Stimulated activated CD4-positive, alpha-beta T cell treated with anti-CD3 and anti-CD28 coated beads, Interleukin-4, amount 100 ng/mL, for 24 hours (primary cell): Measurements from ENCODE around the gene PPP1R9A.

Source experiments
- DNase-seq: peaks from one replicate; pipeline ENCODE4 v3.0.0-alpha.2; 2020

PPP1R9A gene

GRCh38 chr7:95209276-95209675, 301.9 kb downstream of the PPP1R9A start:
- DNase-seq, result no peak

GRCh38 chr7:95209788-95210187, 302.4 kb downstream of the PPP1R9A start:
- no peak for DNase-seq

DNA sequence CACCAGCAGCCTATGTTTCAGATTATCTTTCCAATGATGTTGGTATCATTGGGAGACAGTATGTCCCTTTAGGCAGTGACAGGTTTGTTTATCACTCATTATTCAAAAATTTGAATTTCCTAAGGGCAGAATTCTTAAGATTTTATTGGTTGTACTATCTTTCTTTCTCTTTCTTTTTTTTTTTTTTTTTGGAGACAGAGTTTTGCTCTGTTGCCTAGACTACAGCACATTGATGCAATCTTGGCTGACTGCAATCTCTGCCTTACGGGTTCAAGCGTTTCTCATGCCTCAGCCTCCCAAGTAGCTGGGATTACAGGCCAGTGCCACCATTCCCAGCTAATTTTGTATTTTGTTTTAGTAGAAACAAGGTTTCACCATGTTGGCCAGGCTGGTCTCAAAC, 305.8 kb downstream of the PPP1R9A start:
- no peak for DNase-seq

- DNase-seq, result no peak
These were observed 306.6 kb downstream of the PPP1R9A start for GRCh38 chr7:95213809-95214492.

GRCh38 chr7:95219721-95220120, 312.3 kb downstream of the PPP1R9A start:
- DNase-seq, result no peak

DNA sequence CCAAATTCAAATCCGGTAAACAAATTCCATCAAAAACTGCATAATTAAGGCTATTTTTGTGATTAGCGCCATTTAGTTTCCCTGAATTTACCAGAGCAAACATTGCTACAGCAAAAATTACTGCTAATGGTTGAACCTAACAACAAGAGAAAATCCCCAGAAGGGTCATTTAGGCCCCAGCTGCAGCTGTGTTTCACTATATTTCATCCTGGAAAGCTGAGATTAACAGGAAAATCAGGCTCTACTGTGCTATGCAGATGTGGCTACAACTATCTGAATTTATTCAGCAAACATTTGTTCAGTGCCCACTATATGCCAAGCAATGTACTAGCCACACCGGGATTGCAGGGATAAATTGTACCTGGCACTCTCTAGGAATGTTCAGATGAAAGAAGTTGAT, 312.9 kb downstream of the PPP1R9A start:
- no peak for DNase-seq

DNA sequence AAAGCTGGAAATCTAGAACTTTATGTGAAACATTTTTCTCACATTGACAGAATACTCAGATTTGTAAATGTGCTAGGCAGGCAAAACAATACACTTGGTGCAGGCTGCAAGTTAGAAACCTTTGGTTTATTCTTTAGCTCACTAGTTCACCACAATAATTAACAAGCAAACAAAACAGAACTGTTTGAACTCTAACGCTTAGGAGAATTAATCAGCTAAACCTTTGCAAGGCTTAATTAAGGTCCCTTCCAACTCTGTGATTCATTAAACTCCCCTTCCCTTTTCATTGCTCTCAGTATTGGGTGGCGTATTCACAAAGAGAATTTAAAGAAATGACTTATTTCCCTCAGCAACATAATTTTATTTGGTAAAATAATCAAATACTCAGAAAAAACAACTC, 317.9 kb downstream of the PPP1R9A start:
- no peak for DNase-seq

- no peak for DNase-seq
These were observed 321.9 kb downstream of the PPP1R9A start for GRCh38 chr7:95229301-95229700.

- DNase-seq, result no peak
These were observed 331.0 kb downstream of the PPP1R9A start for GRCh38 chr7:95238252-95238943.

GRCh38 chr7:95240921-95241320, 333.5 kb downstream of the PPP1R9A start:
- DNase-seq, result no peak

DNA sequence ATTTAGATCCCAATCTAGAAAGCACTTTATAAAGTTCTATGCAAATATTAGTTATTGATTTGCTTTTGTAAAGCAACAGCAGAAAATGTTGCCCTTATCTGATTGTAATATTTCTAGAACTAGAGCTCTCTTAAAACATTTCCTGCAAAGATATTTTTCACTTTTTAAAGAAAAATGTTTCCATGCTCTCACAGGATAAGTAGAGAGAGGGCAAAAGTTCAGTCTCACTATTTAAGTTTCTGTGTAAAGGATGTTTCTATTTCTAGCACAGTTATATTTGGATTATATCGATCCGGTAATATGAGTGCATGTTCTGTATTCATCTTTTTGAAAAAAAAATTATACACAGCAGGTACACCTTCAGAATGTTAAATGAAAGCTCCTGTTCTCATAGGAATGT, 334.9 kb downstream of the PPP1R9A start:
- no peak for DNase-seq

GRCh38 chr7:95244616-95245015, 337.2 kb downstream of the PPP1R9A start:
- DNase-seq, result no peak

DNA sequence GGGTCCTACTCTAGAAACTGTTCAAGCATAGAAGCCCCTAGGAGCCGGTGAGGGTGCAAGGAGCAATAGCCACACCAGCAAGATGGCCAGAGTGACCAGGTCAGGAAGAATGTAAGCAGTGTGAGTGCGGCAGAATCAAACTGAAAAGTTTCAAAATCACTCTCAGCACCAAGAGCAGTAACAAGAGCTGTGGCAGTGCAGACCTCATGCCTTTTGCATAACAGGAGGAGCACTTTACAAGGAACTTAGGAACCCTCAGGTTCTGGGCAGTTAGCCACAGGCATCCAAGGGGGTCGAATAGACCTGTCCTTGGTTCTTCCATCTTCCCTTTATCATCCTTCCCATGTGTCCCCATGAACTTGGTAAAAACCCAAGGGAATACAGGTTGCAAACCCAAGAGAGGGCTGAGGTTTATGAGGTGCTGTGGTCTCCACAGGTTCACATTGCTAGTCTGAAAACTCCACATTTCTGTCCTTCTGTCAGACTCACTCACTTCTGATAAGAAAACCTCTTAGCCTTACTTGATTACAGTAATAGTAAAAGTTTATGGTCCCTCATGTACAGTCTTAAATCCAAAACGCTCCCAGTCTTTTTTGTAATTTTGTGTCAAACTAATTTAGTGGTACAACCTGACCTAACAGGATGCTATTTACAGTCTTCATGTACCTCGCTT, 338.6 kb downstream of the PPP1R9A start:
- DNase-seq, result no peak

GRCh38 chr7:95246831-95247370, 339.5 kb downstream of the PPP1R9A start:
- DNase-seq, result peak; percentile 4

DNA sequence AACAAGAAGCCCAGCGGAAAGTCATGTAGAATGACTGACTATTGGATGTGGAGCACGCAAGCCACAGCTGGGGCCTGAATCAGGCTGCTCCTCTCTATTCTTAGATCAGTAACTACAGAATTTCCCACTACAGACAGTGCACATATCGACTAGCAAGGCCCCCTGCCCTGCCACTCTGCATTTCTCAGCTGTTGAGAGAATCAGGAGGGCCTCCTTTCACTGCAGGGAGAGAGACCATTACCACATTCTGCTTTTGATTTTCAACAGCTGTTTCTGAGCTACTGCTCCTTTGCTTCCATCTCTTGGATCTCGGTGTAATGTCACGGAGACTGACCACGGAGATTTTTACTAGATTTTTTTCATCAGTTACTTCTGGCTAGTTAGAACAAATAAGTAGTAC, 343.2 kb downstream of the PPP1R9A start:
- no peak for DNase-seq

GRCh38 chr7:95251966-95252365, 344.6 kb downstream of the PPP1R9A start:
- DNase-seq, result no peak

GRCh38 chr7:95253986-95254385, 346.6 kb downstream of the PPP1R9A start:
- no peak for DNase-seq

- no peak for DNase-seq
These were observed 348.3 kb downstream of the PPP1R9A start for GRCh38 chr7:95255691-95256090.

DNA sequence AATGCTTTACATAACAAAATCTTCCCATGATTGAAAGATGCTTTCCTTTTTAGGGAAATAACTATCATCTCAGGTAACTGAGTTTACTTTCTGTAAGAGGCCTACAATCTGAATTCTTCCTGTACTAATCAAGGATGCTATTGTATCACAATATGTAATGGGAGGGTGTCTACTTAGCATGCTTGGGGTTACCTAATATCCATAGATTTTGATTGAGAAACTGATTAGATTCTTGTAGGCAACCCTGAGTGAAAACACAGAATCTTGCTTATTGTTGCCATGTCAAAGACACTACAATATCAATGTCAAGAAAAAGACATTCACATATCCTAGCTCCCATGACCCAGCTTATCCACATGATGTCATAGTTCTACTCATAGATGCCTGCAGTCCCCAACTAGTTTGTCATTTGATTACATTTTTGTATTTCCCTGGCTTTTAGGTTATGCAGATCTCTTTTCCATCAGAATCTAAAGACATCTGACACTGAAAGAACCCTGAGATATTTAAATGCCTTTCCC, 354.6 kb downstream of the PPP1R9A start:
- no peak for DNase-seq

GRCh38 chr7:95262875-95263274, 355.5 kb downstream of the PPP1R9A start:
- no peak for DNase-seq

DNA sequence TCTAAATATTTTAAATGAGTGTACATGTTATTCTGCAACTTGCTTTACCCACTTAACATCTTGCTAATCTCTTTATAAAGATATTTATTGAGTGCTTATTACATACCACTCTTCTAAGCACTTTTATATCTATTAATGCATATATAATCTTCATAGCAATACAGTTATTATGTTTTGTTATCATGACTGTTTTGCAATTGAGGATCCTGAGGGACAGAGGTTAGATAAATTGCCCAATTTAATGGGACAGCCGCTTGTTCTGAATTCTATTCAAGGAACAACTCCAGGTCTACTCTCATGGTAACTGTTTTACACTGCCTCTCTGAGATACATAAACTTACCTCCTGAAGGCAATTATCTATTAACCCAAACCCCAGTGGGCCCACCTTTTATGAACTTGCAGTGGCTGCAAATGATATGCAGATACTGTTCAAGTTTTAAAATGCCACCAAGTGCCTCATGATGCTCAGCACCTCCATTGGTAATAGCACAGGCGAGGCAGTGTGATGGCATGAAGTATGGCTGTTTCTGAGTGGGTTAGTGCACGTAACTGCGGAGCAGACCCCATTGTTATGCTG, 356.5 kb downstream of the PPP1R9A start:
- DNase-seq, result no peak

GRCh38 chr7:95264363-95264891, 357.0 kb downstream of the PPP1R9A start:
- DNase-seq, result no peak

GRCh38 chr7:95265634-95266033, 358.2 kb downstream of the PPP1R9A start:
- no peak for DNase-seq
